ENCODE results near the gene ALG5.

ALG5 gene

GRCh38 chr13:36950330-36950729, 48.8 kb downstream of the ALG5 start:
- WGBS, 2 experiments (ENCODE audit: insufficient coverage in 2 of 2), result 98 to 100% methylated on average over 2 to 4 of the region's 4 CpGs
- H3K36me3 ChIP-seq (ENCODE audit: control insufficient read depth, insufficient read depth, low read length), result peaks cover 44% of the 10 kb centered on the region
- no peak overlapping the region for H3K27ac ChIP-seq (ENCODE audit: low read depth, low read length, severe bottlenecking)
- peaks cover 5% of the 10 kb centered on the region for H3K4me1 ChIP-seq (ENCODE audit: control insufficient read depth, insufficient read depth, low read length, poor library complexity, severe bottlenecking)
- H3K9me3 ChIP-seq (ENCODE audit: control insufficient read depth, low read length), result no peaks in the 10 kb centered on the region
- no peak overlapping the region for H3K4me3 ChIP-seq (ENCODE audit: extremely low read depth, insufficient read depth, low read length, poor library complexity, severe bottlenecking)

GRCh38 chr13:36945078-36945477, 54.1 kb downstream of the ALG5 start:
- peaks cover 8% of the 10 kb centered on the region for H3K36me3 ChIP-seq (ENCODE audit: control insufficient read depth, insufficient read depth, low read length)
- H3K4me1 ChIP-seq (ENCODE audit: control insufficient read depth, insufficient read depth, low read length, poor library complexity, severe bottlenecking), result peaks cover 7% of the 10 kb centered on the region
- WGBS, 2 experiments (ENCODE audit: insufficient coverage in 2 of 2), result 80 to 89% methylated on average over 3 of the region's 3 CpGs
- no peaks in the 10 kb centered on the region for H3K9me3 ChIP-seq (ENCODE audit: control insufficient read depth, low read length)
- H3K4me3 ChIP-seq (ENCODE audit: extremely low read depth, insufficient read depth, low read length, poor library complexity, severe bottlenecking), result no peak overlapping the region
- peak overlapping the region; percentile 62 for H3K27ac ChIP-seq (ENCODE audit: low read depth, low read length, severe bottlenecking)

GRCh38 chr13:36925603-36926002, 73.5 kb downstream of the ALG5 start:
- no peaks in the 10 kb centered on the region for H3K36me3 ChIP-seq (ENCODE audit: control insufficient read depth, insufficient read depth, low read length)
- peaks cover 11% of the 10 kb centered on the region for H3K4me1 ChIP-seq (ENCODE audit: control insufficient read depth, insufficient read depth, low read length, poor library complexity, severe bottlenecking)
- H3K4me3 ChIP-seq (ENCODE audit: extremely low read depth, insufficient read depth, low read length, poor library complexity, severe bottlenecking), result no peak overlapping the region
- 81 to 83% methylated on average over 6 to 7 of the region's 7 CpGs for WGBS, 2 experiments (ENCODE audit: insufficient coverage in 2 of 2)
- H3K27ac ChIP-seq (ENCODE audit: low read depth, low read length, severe bottlenecking), result no peak overlapping the region
- no peaks in the 10 kb centered on the region for H3K9me3 ChIP-seq (ENCODE audit: control insufficient read depth, low read length)

- no peak overlapping the region for H3K4me3 ChIP-seq (ENCODE audit: extremely low read depth, insufficient read depth, low read length, poor library complexity, severe bottlenecking)
- no peak overlapping the region for H3K27ac ChIP-seq (ENCODE audit: low read depth, low read length, severe bottlenecking)
- peaks cover 12% of the 10 kb centered on the region for H3K4me1 ChIP-seq (ENCODE audit: control insufficient read depth, insufficient read depth, low read length, poor library complexity, severe bottlenecking)
- WGBS, 2 experiments (ENCODE audit: insufficient coverage in 2 of 2), result 93 to 100% methylated on average over 2 to 3 of the region's 3 CpGs
- H3K9me3 ChIP-seq (ENCODE audit: control insufficient read depth, low read length), result no peaks in the 10 kb centered on the region
- no peaks in the 10 kb centered on the region for H3K36me3 ChIP-seq (ENCODE audit: control insufficient read depth, insufficient read depth, low read length)
These were observed 75.1 kb downstream of the ALG5 start for GRCh38 chr13:36924001-36924400.

- Histone ChIP-seq H3K27ac (ENCODE audit: low read depth, low read length, severe bottlenecking) (no peak overlapping the region), H3K4me1 (ENCODE audit: control insufficient read depth, insufficient read depth, low read length, poor library complexity, severe bottlenecking) (peaks cover 24% of the 10 kb centered on the region), H3K9me3 (ENCODE audit: control insufficient read depth, low read length) (no peaks in the 10 kb centered on the region), H3K36me3 (ENCODE audit: control insufficient read depth, insufficient read depth, low read length) (no peaks in the 10 kb centered on the region), H3K4me3 (ENCODE audit: extremely low read depth, insufficient read depth, low read length, poor library complexity, severe bottlenecking) (no peak overlapping the region)
- 77 to 93% methylated on average over 5 to 6 of the region's 10 CpGs for WGBS, 2 experiments (ENCODE audit: insufficient coverage in 2 of 2)
These were observed 77.4 kb downstream of the ALG5 start for GRCh38 chr13:36921631-36922301.

GRCh38 chr13:36920616-36921185, 78.4 kb downstream of the ALG5 start:
- peak overlapping the region; percentile 25 for H3K4me3 ChIP-seq (ENCODE audit: extremely low read depth, insufficient read depth, low read length, poor library complexity, severe bottlenecking)
- WGBS, 2 experiments (ENCODE audit: insufficient coverage in 2 of 2), result 82 to 83% methylated on average over 4 to 7 of the region's 9 CpGs
- H3K9me3 ChIP-seq (ENCODE audit: control insufficient read depth, low read length), result no peaks in the 10 kb centered on the region
- no peaks in the 10 kb centered on the region for H3K36me3 ChIP-seq (ENCODE audit: control insufficient read depth, insufficient read depth, low read length)
- H3K4me1 ChIP-seq (ENCODE audit: control insufficient read depth, insufficient read depth, low read length, poor library complexity, severe bottlenecking), result peaks cover 26% of the 10 kb centered on the region
- peak overlapping the region; percentile 62 for H3K27ac ChIP-seq (ENCODE audit: low read depth, low read length, severe bottlenecking)

GRCh38 chr13:36919833-36920615, 79.1 kb downstream of the ALG5 start, which contains the start of gene SMAD9:
SMAD9 (minus strand) TSS chr13:36920238; CDS start chr13:36879689, 40,549 bp downstream.
- WGBS, 2 experiments (ENCODE audit: insufficient coverage in 2 of 2), result 1 to 4% methylated on average over 35 to 52 of the region's 104 CpGs
- H3K36me3 ChIP-seq (ENCODE audit: control insufficient read depth, insufficient read depth, low read length), result no peaks in the 10 kb centered on the region
- peak within 1 kb of the TSS; percentile 86 for H3K27ac ChIP-seq (ENCODE audit: low read depth, low read length, severe bottlenecking)
- peak within 1 kb of the TSS; percentile 67 for H3K4me3 ChIP-seq (ENCODE audit: extremely low read depth, insufficient read depth, low read length, poor library complexity, severe bottlenecking)
- H3K9me3 ChIP-seq (ENCODE audit: control insufficient read depth, low read length), result no peaks in the 10 kb centered on the region
- H3K4me1 ChIP-seq (ENCODE audit: control insufficient read depth, insufficient read depth, low read length, poor library complexity, severe bottlenecking), result peaks cover 26% of the 10 kb centered on the region

- H3K9me3 ChIP-seq (ENCODE audit: control insufficient read depth, low read length), result no peaks in the 10 kb centered on the region
- 0% methylated on average over 9 to 13 of the region's 51 CpGs for WGBS, 2 experiments (ENCODE audit: insufficient coverage in 2 of 2)
- H3K4me3 ChIP-seq (ENCODE audit: extremely low read depth, insufficient read depth, low read length, poor library complexity, severe bottlenecking), result peak overlapping the region; percentile 67
- peaks cover 26% of the 10 kb centered on the region for H3K4me1 ChIP-seq (ENCODE audit: control insufficient read depth, insufficient read depth, low read length, poor library complexity, severe bottlenecking)
- H3K27ac ChIP-seq (ENCODE audit: low read depth, low read length, severe bottlenecking), result peak overlapping the region; percentile 86
- H3K36me3 ChIP-seq (ENCODE audit: control insufficient read depth, insufficient read depth, low read length), result no peaks in the 10 kb centered on the region
These were observed 79.8 kb downstream of the ALG5 start for GRCh38 chr13:36919171-36919832.

- Histone ChIP-seq H3K4me1 (ENCODE audit: control insufficient read depth, insufficient read depth, low read length, poor library complexity, severe bottlenecking) (peaks cover 26% of the 10 kb centered on the region), H3K4me3 (ENCODE audit: extremely low read depth, insufficient read depth, low read length, poor library complexity, severe bottlenecking) (peak overlapping the region; percentile 67), H3K27ac (ENCODE audit: low read depth, low read length, severe bottlenecking) (peak overlapping the region; percentile 86), H3K9me3 (ENCODE audit: control insufficient read depth, low read length) (no peaks in the 10 kb centered on the region), H3K36me3 (ENCODE audit: control insufficient read depth, insufficient read depth, low read length) (no peaks in the 10 kb centered on the region)
- WGBS, 2 experiments (ENCODE audit: insufficient coverage in 2 of 2), result 6 to 47% methylated on average over 4 to 5 of the region's 12 CpGs
These were observed 80.7 kb downstream of the ALG5 start for GRCh38 chr13:36918246-36919131.

GRCh38 chr13:36917311-36917710, 81.8 kb downstream of the ALG5 start:
- no peak overlapping the region for H3K4me3 ChIP-seq (ENCODE audit: extremely low read depth, insufficient read depth, low read length, poor library complexity, severe bottlenecking)
- 86 to 96% methylated on average over 2 to 3 of the region's 3 CpGs for WGBS, 2 experiments (ENCODE audit: insufficient coverage in 2 of 2)
- H3K9me3 ChIP-seq (ENCODE audit: control insufficient read depth, low read length), result no peaks in the 10 kb centered on the region
- no peaks in the 10 kb centered on the region for H3K36me3 ChIP-seq (ENCODE audit: control insufficient read depth, insufficient read depth, low read length)
- no peak overlapping the region for H3K27ac ChIP-seq (ENCODE audit: low read depth, low read length, severe bottlenecking)
- H3K4me1 ChIP-seq (ENCODE audit: control insufficient read depth, insufficient read depth, low read length, poor library complexity, severe bottlenecking), result peaks cover 26% of the 10 kb centered on the region

Data from mesodermal cell (in vitro differentiated cells).